Activated CD4-positive, CD25-positive, alpha-beta regulatory T cell treated with anti-CD3 and anti-CD28 coated beads, Interleukin-2, amount 50 U/mL, for 72 hours (primary cell): Measurements from ENCODE around the gene GPR27.

Experiments used
- DNase-seq: peaks from one replicate; pipeline ENCODE4 v3.0.0; 2021

Gene GPR27, protein sequence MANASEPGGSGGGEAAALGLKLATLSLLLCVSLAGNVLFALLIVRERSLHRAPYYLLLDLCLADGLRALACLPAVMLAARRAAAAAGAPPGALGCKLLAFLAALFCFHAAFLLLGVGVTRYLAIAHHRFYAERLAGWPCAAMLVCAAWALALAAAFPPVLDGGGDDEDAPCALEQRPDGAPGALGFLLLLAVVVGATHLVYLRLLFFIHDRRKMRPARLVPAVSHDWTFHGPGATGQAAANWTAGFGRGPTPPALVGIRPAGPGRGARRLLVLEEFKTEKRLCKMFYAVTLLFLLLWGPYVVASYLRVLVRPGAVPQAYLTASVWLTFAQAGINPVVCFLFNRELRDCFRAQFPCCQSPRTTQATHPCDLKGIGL

DNA sequence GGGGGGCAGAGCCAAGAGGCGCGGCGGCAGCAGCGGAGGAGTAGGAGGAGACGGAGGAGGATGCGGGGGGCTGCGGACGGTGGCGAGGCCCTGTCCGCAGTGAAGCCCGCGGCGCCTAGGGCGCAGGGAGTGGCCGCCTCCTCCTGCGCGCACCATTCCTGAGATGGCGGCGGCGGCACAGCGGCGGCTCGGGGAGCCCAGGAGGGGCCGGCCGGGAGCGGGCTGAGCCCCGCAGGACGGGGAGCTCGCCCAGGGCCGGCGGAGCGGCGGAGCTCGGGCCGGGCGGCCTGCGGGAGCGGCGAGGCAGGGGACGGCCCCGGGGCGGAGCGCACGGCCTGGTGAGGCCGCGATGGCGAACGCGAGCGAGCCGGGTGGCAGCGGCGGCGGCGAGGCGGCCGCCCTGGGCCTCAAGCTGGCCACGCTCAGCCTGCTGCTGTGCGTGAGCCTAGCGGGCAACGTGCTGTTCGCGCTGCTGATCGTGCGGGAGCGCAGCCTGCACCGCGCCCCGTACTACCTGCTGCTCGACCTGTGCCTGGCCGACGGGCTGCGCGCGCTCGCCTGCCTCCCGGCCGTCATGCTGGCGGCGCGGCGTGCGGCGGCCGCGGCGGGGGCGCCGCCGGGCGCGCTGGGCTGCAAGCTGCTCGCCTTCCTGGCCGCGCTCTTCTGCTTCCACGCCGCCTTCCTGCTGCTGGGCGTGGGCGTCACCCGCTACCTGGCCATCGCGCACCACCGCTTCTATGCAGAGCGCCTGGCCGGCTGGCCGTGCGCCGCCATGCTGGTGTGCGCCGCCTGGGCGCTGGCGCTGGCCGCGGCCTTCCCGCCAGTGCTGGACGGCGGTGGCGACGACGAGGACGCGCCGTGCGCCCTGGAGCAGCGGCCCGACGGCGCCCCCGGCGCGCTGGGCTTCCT, at the start of gene GPR27:
Gene GPR27 (plus strand): TSS at position 155 of the 909 bp plus-strand sequence. CDS start 195 bp downstream, at position 350.
- DNase-seq: peak; percentile 42

DNA sequence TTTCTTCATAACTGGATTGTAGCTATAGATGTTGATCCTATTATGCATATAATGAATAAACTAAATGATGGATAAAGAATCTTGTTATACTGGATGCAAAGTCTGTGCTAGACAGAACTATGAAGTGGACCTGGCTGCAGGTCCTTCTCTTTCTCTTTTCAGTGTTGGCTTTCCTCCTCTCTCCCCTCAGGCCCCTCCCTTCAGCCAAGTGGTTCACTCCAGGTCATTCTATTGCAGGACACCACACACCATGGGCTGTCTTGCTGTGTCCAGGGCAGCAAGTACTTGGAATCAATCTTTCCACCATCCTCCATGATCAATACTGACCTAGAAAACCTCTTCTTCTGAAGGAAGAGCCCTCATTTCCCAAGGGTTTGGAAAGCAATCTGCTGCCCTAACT, 48.7 kb upstream of the GPR27 start:
- no peak for DNase-seq

DNA sequence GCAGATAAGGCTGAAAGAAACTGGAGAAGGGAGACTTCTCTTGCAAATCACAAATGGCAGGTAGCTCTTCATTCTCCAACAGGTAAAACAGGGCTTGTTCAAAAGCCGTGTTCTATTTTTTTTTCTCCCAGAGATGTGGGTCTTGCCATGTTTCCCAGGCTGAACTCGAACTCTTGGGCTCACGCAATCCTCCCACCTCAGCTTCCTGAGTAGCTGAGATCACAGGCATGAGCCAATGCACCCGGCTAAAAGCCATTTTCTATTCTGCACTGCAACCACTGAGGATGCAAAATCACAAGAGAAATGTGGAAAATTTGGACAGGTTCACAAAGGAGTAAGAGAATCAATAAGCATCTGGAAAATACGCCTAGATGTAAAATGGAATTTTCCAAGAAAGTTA, 48.0 kb upstream of the GPR27 start:
- no peak for DNase-seq

DNA sequence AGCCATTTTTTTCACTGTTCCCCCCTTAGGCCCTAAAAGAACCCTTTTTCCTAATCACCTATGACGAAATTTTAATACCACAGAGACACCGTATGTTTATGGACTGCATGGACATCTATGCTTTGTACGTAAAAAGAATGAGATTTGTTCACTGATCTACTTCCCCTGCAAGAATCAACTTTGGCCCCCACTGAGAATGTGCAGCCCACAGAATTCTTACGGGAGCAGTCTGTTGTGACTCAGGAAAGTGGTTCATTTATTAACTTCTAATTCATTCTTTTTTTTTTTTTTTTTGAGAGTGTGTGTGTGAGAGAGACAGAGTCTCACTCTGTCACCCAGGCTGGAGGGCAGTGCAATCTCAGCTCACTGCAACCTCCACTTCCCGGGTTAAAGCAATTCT, 46.1 kb upstream of the GPR27 start:
- DNase-seq: no peak

DNA sequence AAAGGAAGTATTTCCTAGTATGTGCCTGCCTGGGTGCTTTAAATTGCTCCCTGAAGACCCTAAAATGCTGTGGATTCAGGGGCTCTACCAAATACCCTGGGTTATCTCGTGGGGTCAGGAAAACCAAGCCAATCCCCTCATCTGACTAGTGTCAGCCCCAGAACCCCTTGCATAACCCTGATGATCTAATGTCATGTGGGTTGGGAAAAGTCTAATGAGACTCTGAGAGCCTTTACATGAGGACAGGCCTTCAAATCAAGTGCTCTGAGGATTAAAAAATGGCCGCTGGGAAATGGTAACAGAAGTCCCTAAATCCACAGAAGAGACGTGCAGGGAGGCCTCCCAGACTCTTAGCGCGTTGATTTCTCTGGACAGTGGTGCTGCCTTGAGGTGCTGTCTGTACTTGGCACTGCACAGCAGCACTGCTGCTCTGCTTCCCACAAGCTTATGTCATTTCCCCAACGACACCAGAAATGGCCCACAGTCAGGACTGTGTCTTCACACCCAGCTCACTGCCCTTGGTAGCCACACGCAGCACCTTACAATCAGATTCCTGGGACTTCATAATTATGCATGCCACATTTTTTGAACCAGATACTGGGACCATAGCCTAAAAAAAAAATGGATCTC, 45.1 kb upstream of the GPR27 start:
- DNase-seq: no peak

DNA sequence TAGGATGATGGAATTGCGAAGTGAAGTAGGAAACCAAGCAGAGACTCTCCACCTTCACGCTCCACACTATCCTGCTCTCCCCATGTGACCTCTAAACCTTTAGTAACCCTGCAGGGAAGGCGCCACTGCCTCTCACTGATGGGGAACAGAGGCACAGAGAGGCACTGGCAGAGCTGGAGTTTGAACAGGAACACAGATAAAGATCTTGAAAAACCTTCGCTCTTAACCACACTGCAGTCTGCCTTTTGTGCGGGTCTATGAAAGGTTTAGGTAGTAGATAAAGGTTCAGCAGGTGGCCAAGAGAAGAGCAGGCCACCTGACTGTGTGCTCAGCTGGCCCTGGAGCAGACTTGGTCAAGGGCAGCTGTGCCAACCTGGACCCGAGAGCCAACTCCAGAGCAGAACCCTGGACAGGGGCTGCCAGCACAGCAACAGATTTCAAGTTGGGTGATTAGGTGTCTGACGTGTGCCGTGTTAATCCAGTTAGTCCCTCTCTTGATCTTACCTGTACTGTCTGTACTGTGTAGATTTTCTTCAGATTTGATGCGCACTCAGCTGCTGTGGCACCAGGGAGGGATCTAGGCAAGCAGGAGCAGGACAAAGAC, 43.6 kb upstream of the GPR27 start:
- no peak for DNase-seq

DNA sequence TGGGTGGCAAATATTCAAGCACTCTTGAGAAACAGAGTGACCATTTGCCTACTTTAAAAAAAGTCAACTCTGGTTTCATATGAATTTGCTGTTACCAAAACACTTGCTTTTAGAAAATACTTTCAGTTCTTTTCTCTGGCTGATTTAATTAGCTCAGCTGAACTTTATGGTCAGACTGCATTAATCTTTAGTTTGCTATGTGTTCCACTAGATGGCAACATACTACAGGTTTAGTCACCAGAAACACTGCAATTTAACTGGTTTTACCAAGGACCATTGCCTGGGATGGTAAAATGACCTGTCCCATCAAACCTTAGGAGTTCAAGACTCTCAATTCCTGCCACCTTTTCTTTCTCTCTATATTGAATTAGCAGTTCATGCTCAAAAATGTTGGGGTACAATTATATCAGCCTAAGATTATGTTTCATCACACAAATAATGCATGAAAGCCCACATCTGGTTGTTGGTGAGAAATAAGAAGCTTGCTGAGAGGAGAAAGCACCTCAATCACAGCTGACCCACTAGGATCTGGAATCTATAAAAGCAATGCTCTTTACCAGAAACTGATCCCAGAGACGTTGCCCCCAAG, 42.7 kb upstream of the GPR27 start:
- DNase-seq: no peak

DNA sequence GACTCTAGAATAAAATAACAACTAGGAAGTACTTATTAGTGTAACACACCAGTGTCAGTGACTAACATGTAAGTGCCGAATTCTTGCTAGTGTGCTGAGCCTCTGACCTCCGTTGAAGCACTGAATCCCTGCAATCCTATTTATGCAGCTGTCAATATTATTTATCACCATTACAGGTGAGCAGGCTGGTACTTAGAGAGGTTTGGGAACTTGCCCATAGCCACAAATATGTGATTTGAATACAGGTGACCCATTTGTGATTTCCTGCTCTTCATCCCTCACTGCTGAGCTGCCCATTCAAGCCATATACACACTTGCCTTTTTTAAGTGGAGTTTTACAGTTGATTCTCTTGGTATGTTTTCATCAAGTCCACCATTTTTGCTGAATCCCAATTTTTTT, 40.6 kb upstream of the GPR27 start:
- DNase-seq: no peak

DNA sequence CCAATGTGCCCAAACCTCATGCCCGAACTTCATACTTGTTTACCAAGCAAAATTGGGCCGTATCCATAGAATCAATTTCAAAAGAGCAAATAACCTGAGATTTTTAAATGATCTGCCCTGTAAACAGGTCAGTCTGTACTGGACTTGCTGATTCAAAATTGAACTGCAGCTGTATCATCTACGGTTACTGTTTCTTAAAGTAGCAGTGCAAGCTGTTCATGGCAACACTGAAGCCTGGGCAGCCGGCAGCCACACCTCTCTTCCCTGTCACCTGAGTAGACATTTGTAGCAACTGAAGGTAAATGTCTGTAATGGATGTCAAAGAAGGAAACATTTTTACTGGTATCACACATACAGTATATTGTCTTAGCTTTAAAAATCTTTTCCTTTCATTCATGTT, 39.1 kb upstream of the GPR27 start:
- no peak for DNase-seq

DNA sequence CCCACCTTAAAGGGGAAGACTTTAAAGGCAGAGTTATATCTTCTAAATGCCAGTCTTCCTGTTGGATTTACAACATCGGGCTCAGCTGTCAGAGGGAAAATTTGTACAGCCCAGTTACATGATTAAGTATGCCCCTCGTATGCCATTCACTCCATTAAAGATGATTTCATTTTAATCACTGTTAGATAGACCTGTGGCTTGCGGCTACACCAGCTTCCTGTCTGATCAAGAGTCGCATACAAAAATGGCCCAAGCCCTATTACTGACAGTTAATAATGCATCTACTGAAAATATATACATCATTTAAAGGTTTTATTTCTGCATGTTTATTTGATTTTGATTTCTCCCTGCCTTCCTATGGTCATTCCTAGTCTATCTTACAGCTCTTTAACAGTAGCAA, 35.6 kb upstream of the GPR27 start:
- DNase-seq: no peak

DNA sequence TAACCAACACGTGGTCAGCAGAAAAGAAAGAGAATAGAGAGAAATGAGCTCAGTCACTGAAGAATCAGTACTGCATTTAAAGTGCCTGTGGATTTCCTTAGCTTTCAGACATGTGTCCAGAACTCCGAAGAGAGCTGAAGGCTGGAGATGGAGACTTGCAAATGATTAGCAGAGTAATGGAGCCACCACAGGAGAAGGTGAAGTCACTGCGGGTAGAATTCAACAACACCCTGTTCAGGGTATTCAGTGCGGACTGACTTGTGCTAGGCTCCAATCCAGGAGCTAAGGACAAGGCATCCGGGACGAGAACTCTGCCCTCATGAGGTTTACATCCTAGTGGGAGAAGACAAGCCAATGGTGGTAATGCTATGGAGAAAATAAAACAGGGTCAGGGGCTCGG, 32.7 kb upstream of the GPR27 start:
- DNase-seq: no peak

DNA sequence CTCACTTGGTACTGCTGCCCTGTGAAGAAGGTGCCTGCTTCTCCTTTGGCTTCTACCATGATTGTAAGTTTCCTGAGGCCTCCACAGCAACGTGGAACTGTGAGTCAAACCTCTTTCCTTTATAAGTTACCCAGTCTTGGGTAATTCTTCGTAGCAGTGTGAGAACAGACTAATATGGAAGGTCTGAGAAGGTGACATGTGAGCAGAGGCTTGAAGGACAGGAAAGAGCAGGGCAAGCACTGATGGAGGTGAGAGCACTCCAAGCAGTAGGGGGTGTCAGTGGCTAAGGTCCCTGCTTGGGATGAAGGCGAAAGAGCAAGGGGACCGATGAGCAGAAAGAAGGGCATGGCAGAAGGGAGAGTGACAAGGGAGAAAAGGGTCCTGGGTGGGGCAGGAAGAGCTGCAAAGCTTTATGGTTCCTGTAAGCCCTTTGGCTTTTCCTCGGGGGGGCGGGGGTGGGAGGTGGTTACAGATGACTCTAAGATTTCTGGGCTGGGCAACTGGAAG, 32.0 kb upstream of the GPR27 start:
- DNase-seq: no peak

DNA sequence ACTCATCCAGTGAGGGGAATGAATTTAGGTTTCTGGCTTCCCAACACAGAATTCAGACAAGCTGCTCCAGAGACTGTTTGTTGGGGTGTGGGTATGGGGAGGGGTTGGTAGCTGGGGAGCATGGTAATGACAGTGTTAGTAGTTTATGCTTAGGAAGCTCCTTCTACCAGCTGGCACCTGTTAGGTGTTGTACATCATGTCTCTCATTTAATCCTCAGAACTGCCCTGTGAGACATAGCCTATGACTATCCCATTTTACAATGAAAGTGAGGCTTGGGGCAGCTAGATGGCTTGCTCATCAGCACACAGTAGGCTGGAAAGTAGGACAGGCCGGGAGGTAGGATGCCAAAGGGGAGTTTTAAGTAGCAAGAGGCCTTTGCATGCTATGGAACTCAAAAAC, 31.0 kb upstream of the GPR27 start:
- DNase-seq: no peak

DNA sequence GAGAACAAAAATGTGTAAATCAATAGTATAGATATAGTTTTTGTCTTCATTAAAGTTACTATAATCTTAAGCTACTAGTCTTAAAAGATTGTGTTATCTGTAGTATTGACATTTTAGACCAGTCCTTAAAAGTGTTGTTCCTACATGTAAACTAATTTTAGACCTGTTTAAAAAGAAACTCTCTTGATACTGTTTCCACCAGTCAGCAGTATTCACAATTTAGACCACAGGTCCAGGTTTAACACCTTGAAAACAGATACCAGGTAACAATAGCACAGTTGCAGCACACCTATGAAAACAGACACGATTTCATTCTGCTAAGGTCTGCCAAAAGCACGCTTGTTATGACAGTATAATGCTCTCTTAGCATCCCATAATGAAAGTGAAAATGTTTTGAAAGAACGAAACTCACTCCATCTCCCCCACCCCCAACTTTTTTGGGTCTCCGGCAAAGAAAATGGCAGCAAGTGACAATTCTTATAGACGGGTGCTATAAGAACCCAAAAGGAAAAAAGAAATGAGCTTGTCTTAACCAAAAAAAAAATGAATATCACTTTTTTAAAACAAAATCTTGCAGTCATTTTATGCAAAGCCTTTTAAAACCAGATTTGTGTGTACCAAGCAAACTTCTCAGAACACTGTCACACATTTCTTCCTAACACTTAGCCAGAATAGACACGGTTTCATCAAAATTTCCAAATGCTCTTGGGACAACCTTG, 30.0 kb upstream of the GPR27 start:
- no peak for DNase-seq

DNA sequence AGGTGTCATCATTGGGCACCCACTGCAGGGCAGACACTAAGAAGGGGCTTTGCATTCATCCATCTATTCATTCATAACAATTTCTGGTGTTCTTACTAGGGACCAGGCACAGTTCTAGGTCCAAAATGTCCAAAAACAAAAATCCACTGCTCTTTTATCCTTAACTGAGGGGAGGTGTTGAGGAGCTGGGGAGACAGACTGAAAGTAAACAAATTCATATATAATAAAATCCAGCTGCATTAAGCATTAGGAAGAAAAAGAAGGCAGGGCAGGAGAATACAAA, 29.5 kb upstream of the GPR27 start:
- no peak for DNase-seq

DNA sequence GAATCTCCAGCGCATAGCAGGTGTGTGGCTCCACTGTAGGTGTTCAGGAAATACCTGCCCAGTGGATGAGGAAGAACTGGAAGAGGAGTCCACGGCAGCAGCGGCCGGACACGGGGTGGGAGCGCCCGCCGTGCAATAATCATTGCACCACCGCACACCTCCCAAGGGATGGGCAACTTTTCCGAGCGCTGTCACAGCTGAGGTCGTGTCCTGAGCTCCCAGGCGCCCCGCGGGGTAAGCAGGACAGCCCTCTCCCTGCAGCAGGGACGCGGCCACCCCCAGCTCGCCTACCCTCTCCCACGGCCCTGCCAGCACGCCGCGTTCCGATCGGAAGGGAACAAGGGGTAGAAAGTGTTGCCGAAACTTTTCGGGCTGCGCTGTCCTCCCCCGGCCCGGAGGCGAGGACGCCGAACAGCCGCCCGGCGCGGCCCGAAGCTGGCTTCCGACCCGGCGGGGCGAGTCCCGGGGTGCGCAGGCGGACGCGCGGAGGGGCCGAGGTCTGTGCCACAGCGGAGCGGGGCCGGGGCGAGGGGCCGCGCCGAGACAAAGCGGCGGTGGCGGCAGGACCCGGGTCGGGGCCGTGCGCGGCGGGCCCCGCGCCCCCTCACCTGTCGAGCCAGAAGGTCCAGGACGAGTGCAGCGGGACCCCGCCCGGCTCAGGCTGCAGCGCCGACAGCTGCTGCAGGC, 28.9 kb upstream of the GPR27 start:
- peak; percentile 64 for DNase-seq

DNA sequence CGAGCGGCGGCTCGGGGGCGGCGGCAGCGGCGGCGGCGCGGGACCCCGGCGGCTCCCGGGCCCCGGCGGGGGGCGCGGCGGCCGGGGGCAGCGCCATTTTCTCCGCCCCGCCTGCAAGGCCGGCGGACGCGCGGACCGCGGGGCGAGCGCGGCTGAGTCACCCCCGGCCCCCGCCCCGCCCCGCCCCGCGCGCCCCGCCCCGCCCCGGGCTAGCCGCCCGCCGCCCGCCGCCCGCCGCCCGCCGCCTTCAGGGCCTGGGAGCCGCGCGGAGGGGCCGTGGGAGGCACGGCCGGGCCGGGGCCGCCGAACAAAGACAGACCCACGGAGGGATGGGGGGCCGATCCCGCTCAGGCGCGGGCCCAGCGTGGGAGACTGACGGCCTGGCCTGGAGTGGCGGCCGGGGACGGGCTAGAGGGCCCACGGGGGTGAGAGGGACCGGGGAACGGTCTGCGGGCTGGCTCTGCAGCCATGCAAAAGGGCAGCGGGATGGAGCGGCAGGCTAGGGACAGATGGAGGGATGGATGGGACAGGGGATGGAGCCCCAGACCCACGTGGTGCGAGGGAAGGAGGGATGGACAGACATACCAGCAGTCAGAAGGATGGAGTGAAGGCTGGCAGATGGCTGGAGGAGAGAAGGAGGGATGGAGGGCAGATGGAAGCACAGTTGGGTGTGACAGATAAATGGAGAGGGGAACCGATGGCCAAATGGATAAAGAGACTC, 28.2 kb upstream of the GPR27 start, which contains the start of gene EIF4E3:
Gene EIF4E3 (minus strand): TSS at position 132 of the 721 bp plus-strand sequence. CDS start 35 bp downstream, at position 97.
- DNase-seq: peak; percentile 64

DNA sequence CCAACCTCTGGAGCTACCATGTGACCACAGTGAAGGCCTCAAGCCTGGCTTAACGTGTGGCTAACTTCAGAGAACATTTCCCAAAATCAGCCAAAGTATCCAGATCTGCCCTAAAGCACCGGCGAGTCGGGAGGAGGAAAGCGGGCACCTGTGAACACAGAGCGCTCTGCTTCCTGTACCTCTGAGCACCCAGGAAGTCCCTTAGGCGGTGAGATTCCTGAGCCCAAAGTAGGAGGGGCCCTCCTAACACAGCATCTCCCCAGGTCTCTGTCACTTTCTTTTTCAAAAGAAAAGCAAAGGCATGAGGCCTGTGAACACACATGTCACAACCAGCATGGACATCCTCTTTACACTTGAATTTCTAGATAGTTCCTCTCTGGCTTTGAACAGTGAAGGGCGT, 27.5 kb upstream of the GPR27 start:
- DNase-seq: no peak

DNA sequence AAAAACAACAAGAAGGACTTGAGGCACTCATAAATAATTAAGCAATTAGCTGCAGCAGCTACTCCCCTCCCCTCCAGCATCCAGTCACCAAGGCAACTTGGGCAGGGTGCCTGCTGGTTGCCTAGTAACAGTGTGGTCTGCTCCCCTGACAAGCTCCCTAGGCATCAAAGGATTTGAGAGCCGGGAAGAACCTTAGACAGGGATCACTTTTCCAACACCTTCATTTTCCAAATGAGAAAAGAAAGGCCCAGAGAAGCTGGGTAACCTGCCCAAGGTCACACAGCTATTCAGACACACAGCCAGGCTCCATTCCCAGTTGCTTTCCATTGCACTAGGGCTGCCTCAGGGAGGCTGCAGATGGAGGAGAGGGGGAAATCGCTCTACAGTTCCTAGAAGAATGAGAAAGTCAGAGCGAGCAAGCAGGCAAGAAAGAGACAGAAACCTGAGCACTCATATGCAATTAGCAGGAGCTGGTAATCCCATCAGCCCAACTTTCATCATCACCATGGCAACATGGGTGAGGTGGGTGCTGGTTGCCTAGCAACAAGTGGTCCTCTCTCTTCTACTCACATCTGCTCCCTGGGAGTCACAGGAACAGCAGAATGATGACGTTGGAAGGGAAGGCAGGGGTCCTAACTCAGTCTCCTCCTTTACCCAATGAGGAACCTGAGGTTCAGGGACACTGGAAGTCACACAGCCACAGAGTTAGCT, 24.9 kb upstream of the GPR27 start:
- no peak for DNase-seq

DNA sequence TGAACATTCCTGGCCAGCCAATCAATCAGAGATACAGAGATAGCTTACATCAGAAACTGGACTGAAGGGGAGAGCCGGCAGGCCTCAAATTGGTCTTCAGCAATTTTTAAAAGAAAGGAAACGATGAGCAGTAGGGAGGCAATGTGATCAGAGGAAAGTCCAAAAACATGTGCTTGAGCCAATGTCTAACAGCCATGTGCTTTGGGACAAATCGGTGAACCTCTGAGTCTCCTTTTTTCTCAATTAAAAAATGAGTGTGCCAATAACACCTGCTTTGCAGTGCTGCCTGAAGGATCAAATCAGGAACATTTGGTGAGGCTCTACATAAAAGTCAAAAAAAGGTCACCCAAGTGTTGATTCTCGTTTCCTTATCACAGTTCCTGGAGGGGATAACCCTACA, 21.0 kb upstream of the GPR27 start:
- DNase-seq: no peak
